Right cardiac atrium (tissue), 5 donors: ENCODE measurements around the gene MEG3. TPM values are rescaled to one million over a fixed set of nuclear protein-coding genes. Genes with fewer than 3 reads are reported as not detected.

ENCODE experiments used
- ATAC-seq, 2 donors: fragments of 200-7000 bp; cut with Tn5 transposase; one replicate each; pipeline versions ENCODE4 v1.8.0 to v1.9.1; 2020; ENCODE audit warnings: moderate library complexity in 2 of 2, mild to moderate bottlenecking in 1 of 2
- DNase-seq, 3 donors: peaks; one replicate each; pipeline ENCODE4 v3.0.0-alpha.2; 2020
- H3K27ac ChIP-seq: one replicate; pipeline ENCODE4 v1.5.1; 2013; ENCODE audit warnings: mild to moderate bottlenecking, low read length, control low read depth, moderate library complexity
- H3K27me3 ChIP-seq: one replicate; pipeline ENCODE4 v1.6.1; 2013; ENCODE audit not compliant: control insufficient read depth, insufficient read depth
- H3K4me1 ChIP-seq: one replicate; pipeline ENCODE4 v1.6.1; 2013; ENCODE audit warnings: low read length; ENCODE audit not compliant: control insufficient read depth, insufficient read depth
- H3K4me3 ChIP-seq: one replicate; pipeline ENCODE4 v1.5.1; 2013; ENCODE audit warnings: low read length, control low read depth
- H3K9me3 ChIP-seq: one replicate; pipeline ENCODE4 v1.6.1; 2013; ENCODE audit warnings: low read length; ENCODE audit not compliant: control insufficient read depth
- WGBS: extraction: QIAGEN DNeasy Blood & Tissue Kit; methylation state at CpG from one replicate; pipeline ENCODE4 v1.1.7; 2013; 5-methylcytosine and 5-hydroxymethylcytosine counted together
- intact Hi-C, 4 donors: fragments of 100-400 bp; cut with DNase I; formaldehyde crosslinking; loops; one replicate each; pipeline versions ENCODE4 v1.11.0 to v1.14.0; 2022 to 2023
- polyA plus RNA-seq: library from polyadenylated mRNA; stranded (reverse); fragments of 200-250 nt; gene quantifications from one replicate; pipeline ENCODE4 v1.2.3, GENCODE V29; 2013
- total RNA-seq, 4 donors: library from RNA; stranded (reverse); fragmentation: NEBNext Ultra II Directional; extraction: Animal tissue kit (Norgen Biotek cat#: 25700); gene quantifications; one replicate each; pipeline ENCODE4 v1.2.1, GENCODE V29; 2021
- donor health status: healthy with polysubstance abuse.
- donor health status: DM: no; HTN: yes; CAD: no.
- donor health status: DM: no; HTN: no; CAD: no.
- donor health status: DM: no; HTN: yes; CAD: no; lungs with severe emphysema.
- donor health status: DM: yes; HTN: yes; CAD: no.

The MEG3 gene
- total and polyA plus RNA-seq, 5 donors = 10.4 to 35.3 (median 25.7) TPM

DNA sequence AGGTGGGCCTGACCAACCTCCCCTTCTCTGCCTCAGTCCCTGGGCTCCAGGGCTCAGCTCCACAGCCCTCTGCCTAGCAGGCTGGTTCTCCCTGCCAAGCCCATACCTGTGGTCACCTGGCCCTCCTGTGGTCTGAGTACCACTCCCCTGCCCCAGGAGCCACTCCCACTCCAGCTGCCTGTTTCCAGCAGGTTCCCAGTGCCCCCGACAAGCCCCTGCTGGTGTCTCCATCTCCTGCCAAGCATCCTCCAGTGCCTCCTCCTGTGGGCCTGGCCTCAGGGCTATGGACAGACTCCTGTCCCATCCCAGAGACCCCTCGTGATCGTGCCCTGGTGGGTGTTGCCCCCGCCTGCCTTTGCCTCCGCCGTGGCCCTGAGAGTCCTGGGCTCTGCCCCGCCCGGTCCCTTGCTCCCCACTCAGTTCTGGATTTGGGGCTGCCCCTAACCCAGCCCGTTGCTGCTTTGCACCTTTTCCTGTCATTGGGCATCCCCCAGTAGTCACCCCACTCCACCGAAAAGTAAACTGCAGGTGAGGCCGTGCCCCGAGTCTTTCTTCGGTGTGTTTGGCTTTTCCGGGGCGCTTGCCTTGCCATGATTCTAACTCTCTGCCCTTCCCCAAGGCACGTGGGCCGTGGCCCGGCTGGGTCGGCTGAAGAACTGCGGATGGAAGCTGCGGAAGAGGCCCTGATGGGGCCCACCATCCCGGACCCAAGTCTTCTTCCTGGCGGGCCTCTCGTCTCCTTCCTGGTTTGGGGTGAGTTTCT is 9.8 kb downstream of the MEG3 start:
- H3K4me3 ChIP-seq = no peak overlapping the region
- H3K27ac ChIP-seq = no peak overlapping the region
- intact Hi-C loops = no loop called here
- no peaks in the 10 kb centered on the region for H3K4me1 ChIP-seq
- DNase-seq (peak in 1 of 3 donors; percentile 10), ATAC-seq (no peak)
- WGBS = 89% methylated on average over 24 of the region's 24 CpGs
- no peaks in the 10 kb centered on the region for H3K27me3 ChIP-seq
- H3K9me3 ChIP-seq = no peaks in the 10 kb centered on the region

DNA sequence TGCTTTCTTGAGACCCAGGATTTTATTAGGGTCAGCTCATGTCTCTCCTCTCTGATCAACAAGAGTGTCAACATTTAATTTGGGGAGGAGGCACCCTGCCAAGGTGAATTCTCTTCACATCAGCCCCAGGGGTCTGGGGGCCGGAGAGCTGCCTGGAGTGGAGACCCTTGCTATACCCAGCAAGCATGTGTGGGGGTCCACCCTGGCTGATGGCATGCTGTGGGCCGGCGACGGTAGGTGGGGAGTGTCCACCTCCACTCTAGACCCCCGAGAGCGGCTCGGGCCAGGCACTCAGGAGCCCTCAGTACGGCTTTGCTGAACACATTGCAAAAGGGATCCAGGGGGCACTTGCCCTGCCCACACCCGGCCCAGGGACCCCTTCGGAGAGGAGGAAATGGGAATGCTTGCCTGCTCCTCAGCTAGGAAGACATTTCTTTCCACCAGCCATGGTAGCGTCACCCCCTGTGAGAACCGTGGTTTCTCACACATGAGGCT is 10.4 kb downstream of the MEG3 start:
- WGBS = 87% methylated on average over 12 of the region's 12 CpGs
- H3K4me1 ChIP-seq = no peaks in the 10 kb centered on the region
- DNase-seq = peak in 1 of 3 donors; percentile 22
- H3K27me3 ChIP-seq = no peaks in the 10 kb centered on the region
- no peak for ATAC-seq
- no peaks in the 10 kb centered on the region for H3K9me3 ChIP-seq
- no peak overlapping the region for H3K4me3 ChIP-seq
- H3K27ac ChIP-seq = no peak overlapping the region
- intact Hi-C loops = no loop called here

DNA sequence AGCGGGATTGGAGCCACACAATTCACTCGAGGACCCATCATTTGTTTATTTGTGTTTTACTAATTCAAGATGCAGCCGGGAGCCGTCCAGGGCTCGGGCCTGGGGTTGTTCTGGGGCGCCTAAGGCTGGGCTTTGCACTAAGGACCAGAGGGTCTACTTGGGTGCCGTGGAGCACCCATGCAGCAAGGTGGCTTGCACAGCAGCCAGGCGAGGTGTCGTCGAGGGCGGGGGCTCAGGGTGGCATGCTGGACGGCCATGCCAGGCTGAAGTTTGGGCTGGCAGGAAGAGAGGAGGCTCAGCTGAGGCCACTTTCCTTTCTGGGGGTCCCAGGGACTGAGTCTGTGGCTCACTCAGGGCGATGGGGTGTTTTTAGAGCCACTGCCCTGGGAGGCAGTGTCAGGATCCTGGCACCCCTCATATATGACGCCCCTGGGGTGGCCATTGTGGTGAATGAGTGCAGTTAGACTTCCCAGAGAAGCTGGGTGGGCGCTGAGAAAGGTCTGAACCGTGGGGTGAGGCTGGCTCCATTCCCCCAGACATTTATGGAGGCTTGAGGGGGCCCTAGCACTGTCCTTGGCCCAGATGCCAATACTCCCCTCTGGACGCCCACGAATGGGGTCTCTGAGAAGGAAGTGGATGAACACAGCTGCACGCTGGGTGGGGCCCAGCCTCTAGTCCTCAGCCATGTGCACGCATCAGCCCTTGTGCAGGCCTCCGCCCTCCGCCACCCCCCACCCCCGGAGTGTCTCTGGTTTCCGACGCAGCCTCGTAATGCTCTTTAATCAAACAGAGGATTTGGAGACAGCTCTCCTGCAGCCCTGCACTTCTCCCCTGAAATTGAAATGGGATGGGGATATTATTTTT is 11.3 kb downstream of the MEG3 start:
- peak in 1 of 3 donors; percentile 38 for DNase-seq
- H3K4me3 ChIP-seq = no peak overlapping the region
- WGBS = 83% methylated on average over 26 of the region's 26 CpGs
- no peaks in the 10 kb centered on the region for H3K9me3 ChIP-seq
- no peaks in the 10 kb centered on the region for H3K4me1 ChIP-seq
- intact Hi-C loops = no loop called here
- H3K27me3 ChIP-seq = no peaks in the 10 kb centered on the region
- no peak overlapping the region for H3K27ac ChIP-seq
- no peak for ATAC-seq

DNA sequence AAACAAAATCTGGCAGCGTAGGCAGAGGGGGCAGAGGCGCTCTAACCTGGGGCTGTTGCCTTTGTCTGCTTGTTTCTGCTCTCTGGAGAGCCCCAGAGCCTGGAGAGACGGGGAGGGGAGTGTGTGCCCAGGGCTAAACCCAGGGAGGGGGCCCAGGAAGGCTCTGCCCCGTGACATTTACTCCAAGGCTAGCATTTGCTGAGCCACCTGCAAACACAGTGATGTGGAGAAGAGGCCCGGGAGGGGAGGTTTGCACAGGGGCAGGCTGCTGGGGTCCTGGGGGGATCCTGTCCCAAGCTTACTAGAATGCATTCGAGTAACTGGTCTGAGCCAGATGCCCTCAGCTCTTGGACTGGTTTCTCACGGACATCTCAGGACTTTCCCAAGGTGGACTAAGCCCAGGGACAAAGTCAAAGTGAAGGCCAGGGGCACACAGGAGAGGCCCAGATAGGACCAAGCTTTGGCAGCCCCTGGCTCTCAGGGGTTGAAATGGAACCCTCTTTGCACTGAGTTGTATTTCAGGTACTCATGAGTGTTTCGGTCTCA is 12.0 kb downstream of the MEG3 start:
- no peaks in the 10 kb centered on the region for H3K27me3 ChIP-seq
- no peak overlapping the region for H3K27ac ChIP-seq
- WGBS = 89% methylated on average over 8 of the region's 8 CpGs
- DNase-seq (no peak), ATAC-seq (no peak)
- no peaks in the 10 kb centered on the region for H3K4me1 ChIP-seq
- intact Hi-C loops = no loop called here
- H3K9me3 ChIP-seq = no peaks in the 10 kb centered on the region
- H3K4me3 ChIP-seq = no peak overlapping the region

DNA sequence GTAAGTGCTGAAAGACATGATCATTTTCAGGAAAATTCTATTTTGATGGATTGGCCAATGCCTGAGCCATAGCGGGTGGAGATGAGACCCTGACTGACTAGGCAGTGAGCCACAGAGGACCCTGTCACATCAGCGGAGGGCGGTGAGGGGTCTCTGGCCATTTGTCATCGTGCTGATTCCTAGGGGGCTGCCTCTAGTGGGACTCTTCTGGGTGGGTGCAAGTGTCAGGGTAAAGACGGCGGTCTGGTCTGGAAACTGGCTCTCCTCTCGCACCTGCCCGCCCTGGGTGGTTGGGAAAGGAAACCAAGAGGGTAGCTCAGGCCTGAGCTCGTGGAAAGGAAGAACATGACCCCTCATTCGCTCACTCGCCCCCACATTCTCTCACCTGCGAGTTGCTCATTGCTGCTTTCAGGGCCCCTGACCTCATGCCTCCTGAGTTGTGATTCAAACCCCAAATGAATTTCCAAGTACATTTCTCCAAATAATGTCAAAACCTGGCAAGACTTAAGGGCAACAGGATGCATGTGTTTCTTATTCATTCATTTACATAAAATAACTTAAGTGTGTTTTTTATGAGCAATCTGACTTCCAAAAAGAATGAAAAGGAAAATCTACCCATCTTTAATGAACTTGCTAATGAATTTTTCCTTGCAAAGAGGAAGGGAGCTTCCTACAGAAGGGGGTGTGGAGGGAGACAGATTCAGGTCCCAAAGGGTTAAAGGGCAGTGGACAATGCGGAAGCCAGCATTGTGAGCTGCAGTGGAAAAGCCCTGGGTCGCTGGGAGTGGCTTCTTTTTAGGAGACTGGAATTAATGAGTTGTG is 12.8 kb downstream of the MEG3 start:
- no peak overlapping the region for H3K27ac ChIP-seq
- 74% methylated on average over 14 of the region's 14 CpGs for WGBS

DNA sequence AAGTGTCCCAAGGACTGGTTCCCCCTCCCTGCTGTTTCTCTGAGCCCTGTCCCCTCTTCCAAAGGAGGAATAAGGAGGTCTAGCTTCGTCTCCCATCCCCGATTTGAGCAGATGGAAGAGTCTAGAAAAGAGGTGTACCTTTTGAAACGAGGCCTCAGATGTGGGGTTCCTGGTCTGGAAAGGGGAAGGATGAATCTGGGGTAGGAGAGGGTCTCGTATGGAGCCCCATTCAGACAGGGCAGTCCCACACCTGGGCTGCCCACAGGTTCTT is 13.3 kb downstream of the MEG3 start:
- DNase-seq (no peak), ATAC-seq (no peak)
- H3K4me3 ChIP-seq = no peak overlapping the region
- intact Hi-C loops = no loop called here
- no peaks in the 10 kb centered on the region for H3K4me1 ChIP-seq
- WGBS = 61% methylated on average over 4 of the region's 4 CpGs
- no peak overlapping the region for H3K27ac ChIP-seq
- no peaks in the 10 kb centered on the region for H3K27me3 ChIP-seq
- H3K9me3 ChIP-seq = no peaks in the 10 kb centered on the region

More for the DNA sequence above, 12.8 kb downstream of the MEG3 start:
- DNase-seq = peak in 1 of 3 donors; percentile 28
- Histone ChIP-seq H3K4me1 (no peaks in the 10 kb centered on the region), H3K9me3 (no peaks in the 10 kb centered on the region), H3K27me3 (no peaks in the 10 kb centered on the region), H3K4me3 (no peak overlapping the region)
- no peak for ATAC-seq
- intact Hi-C loops = no loop called here

DNA sequence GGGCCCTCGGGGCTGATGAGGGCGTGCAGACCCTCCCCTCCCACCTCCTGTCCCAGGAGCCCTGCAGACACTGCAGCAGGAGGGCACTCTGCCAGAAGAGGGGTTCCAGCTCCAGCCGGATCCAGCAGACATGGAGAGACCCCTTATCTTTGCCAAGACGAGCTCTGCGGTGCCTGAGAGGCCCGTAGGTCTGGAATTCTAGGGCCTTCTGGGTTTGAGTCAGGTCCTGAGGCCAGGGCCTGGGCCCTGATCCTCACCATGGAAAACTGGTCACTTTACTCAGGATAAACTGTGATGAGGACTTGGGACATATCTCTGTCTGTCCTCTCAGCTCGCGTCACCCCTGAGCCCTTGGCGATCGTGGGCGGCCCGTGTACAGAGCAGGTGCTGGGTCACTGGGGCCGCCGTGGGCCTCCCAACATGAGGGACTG is 13.8 kb downstream of the MEG3 start:
- Histone ChIP-seq H3K9me3 (no peaks in the 10 kb centered on the region), H3K4me1 (no peaks in the 10 kb centered on the region), H3K27me3 (no peaks in the 10 kb centered on the region), H3K4me3 (no peak overlapping the region), H3K27ac (no peak overlapping the region)
- intact Hi-C loops = loop anchor here in 1 of 4 donors (10.0 kb wide), 1 partner anchor 785 kb away; no protein-coding TSS in a partner anchor
- WGBS = 49% methylated on average over 14 of the region's 14 CpGs
- DNase-seq (peak in 1 of 3 donors; percentile 24), ATAC-seq (no peak)

DNA sequence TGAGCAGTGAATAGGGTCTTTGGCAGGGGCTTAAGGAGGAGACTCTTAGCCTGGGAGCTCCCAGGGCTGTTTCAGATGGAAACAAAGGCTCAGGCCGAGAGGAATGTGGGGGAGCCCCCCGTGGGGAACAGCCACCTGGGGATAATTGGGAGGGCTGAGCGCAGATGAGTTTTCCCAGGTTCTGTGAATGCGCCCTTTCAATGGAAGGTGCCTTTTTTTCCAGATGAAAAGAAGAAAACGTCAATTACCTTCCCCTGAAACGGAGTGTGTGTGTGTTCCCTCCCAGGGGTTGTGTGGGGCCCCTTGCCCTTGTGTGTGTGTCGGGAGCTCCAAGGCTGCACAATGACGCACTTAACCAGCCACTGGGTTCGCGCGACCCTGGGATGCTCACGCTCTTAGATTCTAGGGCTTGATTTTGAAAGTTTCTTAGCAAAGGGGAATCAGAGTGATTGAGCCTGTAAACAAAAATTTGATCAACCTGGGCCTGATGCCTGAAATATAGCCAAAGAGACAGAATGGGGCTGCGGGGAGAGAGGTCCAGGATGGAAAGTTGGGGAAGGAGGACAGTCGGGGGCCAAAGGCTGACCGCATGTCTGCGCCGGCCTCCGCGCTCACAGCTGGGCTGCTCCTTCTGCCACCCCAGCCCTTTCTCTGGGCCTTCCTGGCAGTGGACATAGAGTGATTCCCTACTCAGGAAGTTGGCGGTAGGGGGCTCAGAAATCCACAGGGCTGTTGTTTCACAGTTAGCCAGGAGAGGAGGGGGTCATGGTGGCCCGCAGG is 14.6 kb downstream of the MEG3 start:
- no peak overlapping the region for H3K27ac ChIP-seq
- H3K4me1 ChIP-seq = no peaks in the 10 kb centered on the region
- H3K27me3 ChIP-seq = no peaks in the 10 kb centered on the region
- H3K4me3 ChIP-seq = no peak overlapping the region
- ATAC-seq (no peak), DNase-seq (peak in 1 of 3 donors; percentile 5)
- H3K9me3 ChIP-seq = no peaks in the 10 kb centered on the region
- 87% methylated on average over 21 of the region's 21 CpGs for WGBS
- intact Hi-C loops = loop anchor here in 1 of 4 donors (10.0 kb wide), 1 partner anchor 784 kb away; no protein-coding TSS in a partner anchor

DNA sequence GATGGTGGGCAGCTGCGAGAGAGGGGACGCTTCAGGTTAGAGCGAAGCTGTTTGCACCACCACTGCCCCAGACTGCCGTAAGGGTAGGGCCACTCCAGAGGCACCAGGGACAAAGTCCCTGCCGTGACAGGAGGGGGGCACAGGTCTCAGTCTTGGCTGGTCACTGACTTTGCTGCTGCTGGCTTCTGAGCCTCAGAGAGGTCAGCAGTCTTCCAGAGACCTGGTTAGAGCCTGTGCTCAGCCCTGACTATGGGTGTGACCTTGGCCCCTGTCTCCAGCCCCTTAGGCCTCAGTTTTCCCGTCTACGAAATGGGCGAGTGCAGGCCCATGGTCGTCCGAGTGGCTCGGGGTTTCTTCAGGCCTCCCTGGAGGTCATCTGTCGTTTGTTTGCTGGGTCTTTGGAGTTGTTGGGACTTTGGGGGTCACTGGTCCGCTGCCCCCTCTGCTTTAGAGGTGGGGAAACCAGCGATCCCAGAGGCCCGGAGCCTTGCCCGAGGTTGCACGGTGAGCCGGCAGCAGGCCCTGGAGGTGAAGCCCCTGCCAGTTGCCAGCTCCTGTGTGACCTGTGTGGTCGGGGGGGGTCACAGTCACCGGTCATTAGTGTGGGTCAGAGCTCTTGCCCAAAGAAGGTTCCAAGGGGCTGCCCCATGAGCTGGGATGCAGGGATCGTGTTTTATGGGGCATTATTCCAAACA is 15.3 kb downstream of the MEG3 start:
- Histone ChIP-seq H3K27me3 (no peaks in the 10 kb centered on the region), H3K9me3 (no peaks in the 10 kb centered on the region), H3K4me3 (no peak overlapping the region), H3K4me1 (no peaks in the 10 kb centered on the region), H3K27ac (no peak overlapping the region)
- ATAC-seq (no peak), DNase-seq (peak in 1 of 3 donors; percentile 44)
- intact Hi-C loops = loop anchor here in 1 of 4 donors (10.0 kb wide), 1 partner anchor 784 kb away; no protein-coding TSS in a partner anchor
- WGBS = 86% methylated on average over 21 of the region's 21 CpGs
